ENCODE measurements around the gene ZG16B. TPM values are rescaled to one million over a fixed set of nuclear protein-coding genes. Genes with fewer than 3 reads are reported as not detected.

The ZG16B gene
- total RNA-seq, 1 experiment from 2014 or later = 2.3 TPM

DNA sequence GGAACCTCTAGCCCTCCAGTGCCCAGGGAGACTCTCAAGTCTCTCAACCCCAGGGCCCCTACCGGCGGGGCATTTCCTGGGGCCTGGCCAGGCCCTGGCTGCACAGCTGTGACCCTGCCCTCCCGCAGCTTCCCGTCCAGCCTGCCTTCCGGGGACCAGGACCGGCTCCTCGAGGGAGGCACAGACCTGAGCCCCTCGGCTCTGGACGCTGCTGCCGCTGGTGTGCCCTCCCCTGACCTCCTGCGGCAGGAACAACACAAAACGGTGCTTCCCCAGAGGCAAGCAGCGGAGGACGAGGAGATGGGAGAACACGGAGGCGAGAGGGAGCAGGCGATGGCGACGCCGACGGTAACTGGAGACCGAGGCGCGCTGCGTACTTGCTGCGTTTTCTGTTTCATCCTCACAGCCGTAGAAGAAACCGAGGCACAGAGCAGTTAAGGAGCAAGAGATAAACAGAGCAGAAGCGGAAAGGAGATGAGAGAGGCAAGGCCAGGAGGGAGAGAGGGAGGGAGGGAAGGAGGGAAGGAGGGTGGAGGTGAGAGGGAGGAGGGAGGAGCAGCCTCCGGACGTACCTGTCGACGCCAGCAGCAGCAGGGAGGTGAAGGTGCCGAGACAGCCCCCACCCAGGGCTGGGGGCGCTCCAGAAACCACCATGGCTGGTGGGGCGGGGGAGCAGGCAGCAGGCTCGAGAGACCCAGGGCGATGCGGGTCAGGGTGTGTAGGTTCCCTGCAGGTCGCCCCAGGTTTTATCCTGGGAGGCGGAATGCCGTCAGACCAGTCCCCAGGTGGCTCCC is 27.5 kb downstream of the ZG16B start, which contains the start of gene PRSS22:
Gene PRSS22, minus strand, starts transcription at position 720 of the 794 bp plus-strand sequence. Its CDS starts 66 bp downstream, at position 654.
- Histone ChIP-seq H3K27me3 (ENCODE audit: insufficient read depth, low read length) (no peaks in the 10 kb centered on the region), H2AFZ (ENCODE audit: low read depth, low read length, poor library complexity, severe bottlenecking) (peak within 1 kb of the TSS; percentile 61), H3K4me1 (ENCODE audit: control insufficient read depth in 1 of 2, insufficient read depth in 2 of 2, low read length in 2 of 2) (peaks cover 18 to 52% of the 10 kb centered on the region in 2 experiments), H3K79me2 (ENCODE audit: insufficient read depth, low read length) (no peaks in the 10 kb centered on the region; the same call in 1 of the 2 replicates), H3K36me3 (ENCODE audit: control insufficient read depth in 1 of 2, insufficient read depth in 2 of 2, low read length in 2 of 2) (peaks cover 0 to 7% of the 10 kb centered on the region in 2 experiments; a peak in 1 of 4 replicates), H3K4me3 (replicated peaks in 1 of 2; ENCODE audit: low read depth in 1 of 2, low read length in 2 of 2) (peak within 1 kb of the TSS; percentile 52 to 69), H3K27ac (ENCODE audit: low read depth, low read length) (peak within 1 kb of the TSS; percentile 89), H4K20me1 (ENCODE audit: insufficient read depth) (no peaks in the 10 kb centered on the region), H3K9me2 (ENCODE audit: insufficient read depth) (no peaks in the 10 kb centered on the region), H3K4me2 (ENCODE audit: low read length) (peak within 1 kb of the TSS; percentile 99), H3K9me3 (ENCODE audit: control insufficient read depth in 1 of 2, insufficient read depth in 1 of 2, low read depth in 1 of 2, low read length in 2 of 2) (peaks cover 2 to 6% of the 10 kb centered on the region in 2 experiments; a peak in 2 of 4 replicates), H3K9ac (ENCODE audit: low read length) (peak within 1 kb of the TSS; percentile 68)
- peak; percentile 74 for ATAC-seq
- POLR2A ChIA-PET = interaction anchor here (0.5 to 1.3 kb wide), 5 partner anchors 10 to 389 kb away, joined by 3 to 5 read pairs (median 3); partner anchors contain the start of gene FLYWCH2
- intact Hi-C loops (cut with micrococcal nuclease) = no loop called here
- TF ChIP-seq, protein P1, sequence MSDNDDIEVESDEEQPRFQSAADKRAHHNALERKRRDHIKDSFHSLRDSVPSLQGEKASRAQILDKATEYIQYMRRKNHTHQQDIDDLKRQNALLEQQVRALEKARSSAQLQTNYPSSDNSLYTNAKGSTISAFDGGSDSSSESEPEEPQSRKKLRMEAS (IDR thresholded peaks at IDR 0.05) = peak; percentile 67
- no peak for TF ChIP-seq EZH2 (IDR thresholded peaks at IDR 0.05)
- TF ChIP-seq POLR2AphosphoS5 (IDR thresholded peaks at IDR 0.05; ENCODE audit: low read depth, low read length) = peak; percentile 47
- TF ChIP-seq SRF (IDR thresholded peaks at IDR 0.05; ENCODE audit: low read depth) = no peak
- no peak for TF ChIP-seq EZH2phosphoT487 (IDR thresholded peaks at IDR 0.05; ENCODE audit: borderline replicate concordance)
- TF ChIP-seq, protein P2, sequence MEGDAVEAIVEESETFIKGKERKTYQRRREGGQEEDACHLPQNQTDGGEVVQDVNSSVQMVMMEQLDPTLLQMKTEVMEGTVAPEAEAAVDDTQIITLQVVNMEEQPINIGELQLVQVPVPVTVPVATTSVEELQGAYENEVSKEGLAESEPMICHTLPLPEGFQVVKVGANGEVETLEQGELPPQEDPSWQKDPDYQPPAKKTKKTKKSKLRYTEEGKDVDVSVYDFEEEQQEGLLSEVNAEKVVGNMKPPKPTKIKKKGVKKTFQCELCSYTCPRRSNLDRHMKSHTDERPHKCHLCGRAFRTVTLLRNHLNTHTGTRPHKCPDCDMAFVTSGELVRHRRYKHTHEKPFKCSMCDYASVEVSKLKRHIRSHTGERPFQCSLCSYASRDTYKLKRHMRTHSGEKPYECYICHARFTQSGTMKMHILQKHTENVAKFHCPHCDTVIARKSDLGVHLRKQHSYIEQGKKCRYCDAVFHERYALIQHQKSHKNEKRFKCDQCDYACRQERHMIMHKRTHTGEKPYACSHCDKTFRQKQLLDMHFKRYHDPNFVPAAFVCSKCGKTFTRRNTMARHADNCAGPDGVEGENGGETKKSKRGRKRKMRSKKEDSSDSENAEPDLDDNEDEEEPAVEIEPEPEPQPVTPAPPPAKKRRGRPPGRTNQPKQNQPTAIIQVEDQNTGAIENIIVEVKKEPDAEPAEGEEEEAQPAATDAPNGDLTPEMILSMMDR (IDR thresholded peaks at IDR 0.05 in 2 of 3, conservative IDR thresholded peaks at IDR 0.05 in 1 of 3; ENCODE audit: borderline replicate concordance in 1 of 3, insufficient read depth in 1 of 3, low read depth in 2 of 3, low read length in 2 of 3) = no peak
- no peak for DNase-seq (ENCODE audit: low read depth, low spot score)
- CTCF ChIA-PET = interaction anchor here (0.8 to 3.5 kb wide), 6 partner anchors 10 to 107 kb away, joined by 3 to 12 read pairs (median 4); partner anchors contain the start of gene FLYWCH2
- BruUV-seq (replicated peaks) = TSS peak; percentile 75
- RAD21 ChIA-PET (ENCODE audit: low non-redundant PET in 1 of 2, low total read pairs in 2 of 2, uncharacterized antibody in 2 of 2, unreplicated experiment in 2 of 2) = no interaction called here
